Neural progenitor cell (in vitro differentiated cells): ENCODE data around the gene LCAT. TPM values are rescaled to one million over a fixed set of nuclear protein-coding genes. Genes with fewer than 3 reads are reported as not detected.
"Not testable (repeated sequence)": the region's sequence is repeated elsewhere in the genome, so short reads cannot be mapped to it uniquely, and the experiment has no call there.

Experiments
- DNase-seq: peaks from one replicate; pipeline ENCODE4 v3.0.0-alpha.2; 2016; ENCODE audit warnings: low spot score
- H2AFZ ChIP-seq: fragments of 200-600 bp; sonication (generic); replicated peaks from 2 replicates; pipeline ENCODE4 v1.6.1; 2016; ENCODE audit warnings: antibody characterized with exemption
- H3F3A ChIP-seq: fragments of 200-600 bp; sonication (generic); 2 replicates; pipeline ENCODE4 v1.6.1; 2016; ENCODE audit warnings: antibody characterized with exemption, low read depth
- H3K27ac ChIP-seq: fragments of 200-600 bp; sonication (generic); 2 replicates; pipeline ENCODE4 v1.5.1; 2016; ENCODE audit warnings: mild to moderate bottlenecking
- H3K27me3 ChIP-seq: fragments of 200-600 bp; sonication (generic); 2 replicates; pipeline ENCODE4 v1.6.1; 2016; ENCODE audit warnings: mild to moderate bottlenecking, moderate library complexity
- H3K36me3 ChIP-seq: fragments of 200-600 bp; sonication (generic); 2 replicates; pipeline ENCODE4 v1.5.1; 2016
- H3K4me1 ChIP-seq: fragments of 200-600 bp; sonication (generic); 2 replicates; pipeline ENCODE4 v1.6.1; 2016; ENCODE audit warnings: mixed run types
- H3K4me2 ChIP-seq: fragments of 200-600 bp; sonication (generic); 2 replicates; pipeline ENCODE4 v1.6.1; 2016
- H3K4me3 ChIP-seq: fragments of 200-600 bp; sonication (generic); 2 replicates; pipeline ENCODE4 v1.5.1; 2016
- H3K79me2 ChIP-seq: fragments of 200-600 bp; sonication (generic); 2 replicates; pipeline ENCODE4 v1.6.1; 2016; ENCODE audit warnings: low read depth
- H3K9ac ChIP-seq: fragments of 200-600 bp; sonication (generic); 2 replicates; pipeline ENCODE4 v1.6.1; 2016
- H3K9me3 ChIP-seq: fragments of 200-600 bp; sonication (generic); 2 replicates; pipeline ENCODE4 v1.5.1; 2016; ENCODE audit warnings: low read depth
- H4K20me1 ChIP-seq: fragments of 200-600 bp; sonication (generic); 2 replicates; pipeline ENCODE4 v1.6.1; 2016; ENCODE audit warnings: low read depth
- H3K27ac Mint-ChIP-seq: 3 replicates; pipeline ENCODE4 v1.8.0; 2021; ENCODE audit warnings: mixed read lengths
- H3K27me3 Mint-ChIP-seq: 2 replicates; pipeline ENCODE4 v1.8.0; 2022; ENCODE audit warnings: low read depth, mild to moderate bottlenecking, inconsistent platforms, moderate library complexity, mixed read lengths; ENCODE audit not compliant: insufficient read depth
- H3K36me3 Mint-ChIP-seq: 3 replicates; pipeline ENCODE4 v1.8.0; 2021; ENCODE audit warnings: mixed read lengths
- H3K4me1 Mint-ChIP-seq: 3 replicates; pipeline ENCODE4 v1.8.0; 2021; ENCODE audit warnings: mixed read lengths
- H3K4me3 Mint-ChIP-seq: 3 replicates; pipeline ENCODE4 v1.8.0; 2021; ENCODE audit warnings: mild to moderate bottlenecking, moderate library complexity, mixed read lengths
- H3K9me3 Mint-ChIP-seq: 3 replicates; pipeline ENCODE4 v1.8.0; 2020; ENCODE audit warnings: mixed read lengths
- EZH2 ChIP-seq: fragments of 200-600 bp; sonication (generic); IDR thresholded peaks from 2 replicates; pipeline ENCODE4 v1.6.1; 2017; ENCODE audit warnings: antibody characterized with exemption, mild to moderate bottlenecking, moderate library complexity
- EZH2phosphoT487 ChIP-seq: fragments of 200-600 bp; sonication (generic); IDR thresholded peaks from 2 replicates; pipeline ENCODE4 v1.6.1; 2017; ENCODE audit warnings: antibody characterized with exemption
- total RNA-seq: library from RNA; depleted of rRNA; stranded (reverse); fragments of >200 nt; gene quantifications from 2 replicates; pipeline ENCODE4 v1.2.3, GENCODE V29; 2015; ENCODE audit warnings: low replicate concordance
- TF ChIP-seq, protein P1 (sequence below): fragments of 200-600 bp; sonication (generic); IDR thresholded peaks from 2 replicates; pipeline ENCODE4 v1.5.1; 2017; ENCODE audit warnings: antibody characterized with exemption, mild to moderate bottlenecking

Gene LCAT
- total RNA-seq, 1 donor from 2014 or later, result 1.5 TPM

GRCh38 chr16:67976205-67976604, 32.3 kb upstream of the LCAT start:
- Histone ChIP-seq H3K27me3 (no peaks in the 10 kb centered on the region), H3K4me2 (no peak overlapping the region), H3K4me1 (no peaks in the 10 kb centered on the region), H4K20me1 (no peaks in the 10 kb centered on the region), H3F3A (no peaks in the 10 kb centered on the region), H3K4me3 (no peak overlapping the region), H3K27ac (no peak overlapping the region), H3K9ac (no peak overlapping the region), H3K36me3 (no peaks in the 10 kb centered on the region), H3K9me3 (no peaks in the 10 kb centered on the region), H2AFZ (no peak overlapping the region), H3K79me2 (no peaks in the 10 kb centered on the region)
- TF ChIP-seq, protein P1, sequence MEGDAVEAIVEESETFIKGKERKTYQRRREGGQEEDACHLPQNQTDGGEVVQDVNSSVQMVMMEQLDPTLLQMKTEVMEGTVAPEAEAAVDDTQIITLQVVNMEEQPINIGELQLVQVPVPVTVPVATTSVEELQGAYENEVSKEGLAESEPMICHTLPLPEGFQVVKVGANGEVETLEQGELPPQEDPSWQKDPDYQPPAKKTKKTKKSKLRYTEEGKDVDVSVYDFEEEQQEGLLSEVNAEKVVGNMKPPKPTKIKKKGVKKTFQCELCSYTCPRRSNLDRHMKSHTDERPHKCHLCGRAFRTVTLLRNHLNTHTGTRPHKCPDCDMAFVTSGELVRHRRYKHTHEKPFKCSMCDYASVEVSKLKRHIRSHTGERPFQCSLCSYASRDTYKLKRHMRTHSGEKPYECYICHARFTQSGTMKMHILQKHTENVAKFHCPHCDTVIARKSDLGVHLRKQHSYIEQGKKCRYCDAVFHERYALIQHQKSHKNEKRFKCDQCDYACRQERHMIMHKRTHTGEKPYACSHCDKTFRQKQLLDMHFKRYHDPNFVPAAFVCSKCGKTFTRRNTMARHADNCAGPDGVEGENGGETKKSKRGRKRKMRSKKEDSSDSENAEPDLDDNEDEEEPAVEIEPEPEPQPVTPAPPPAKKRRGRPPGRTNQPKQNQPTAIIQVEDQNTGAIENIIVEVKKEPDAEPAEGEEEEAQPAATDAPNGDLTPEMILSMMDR, result no peak
- TF ChIP-seq EZH2 (no peak), EZH2phosphoT487 (no peak)
- Mint-ChIP-seq H3K27ac (peak overlapping the region; percentile 76), H3K4me3 (peak overlapping the region; percentile 30), H3K27me3 (peaks cover 14% of the 10 kb centered on the region), H3K36me3 (no peaks in the 10 kb centered on the region), H3K9me3 (no peaks in the 10 kb centered on the region), H3K4me1 (no peaks in the 10 kb centered on the region)
- DNase-seq, result no peak

GRCh38 chr16:67975321-67976105, 31.6 kb upstream of the LCAT start:
- H3K4me3 ChIP-seq, result no peak overlapping the region
- Mint-ChIP-seq H3K4me1 (no peaks in the 10 kb centered on the region), H3K27me3 (peaks cover 14% of the 10 kb centered on the region), H3K4me3 (peak overlapping the region; percentile 30), H3K36me3 (no peaks in the 10 kb centered on the region), H3K9me3 (no peaks in the 10 kb centered on the region), H3K27ac (no peak overlapping the region)
- TF ChIP-seq EZH2 (no peak), EZH2phosphoT487 (no peak)
- TF ChIP-seq, protein P1, result no peak
- DNase-seq, result no peak
- no peak overlapping the region for H3K4me2 ChIP-seq
- no peak overlapping the region for H3K27ac ChIP-seq
- H3K36me3 ChIP-seq, result no peaks in the 10 kb centered on the region
- no peaks in the 10 kb centered on the region for H4K20me1 ChIP-seq
- no peaks in the 10 kb centered on the region for H3F3A ChIP-seq
- no peaks in the 10 kb centered on the region for H3K4me1 ChIP-seq
- no peak overlapping the region for H3K9ac ChIP-seq
- H3K79me2 ChIP-seq, result no peaks in the 10 kb centered on the region
- no peaks in the 10 kb centered on the region for H3K27me3 ChIP-seq
- H3K9me3 ChIP-seq, result no peaks in the 10 kb centered on the region
- H2AFZ ChIP-seq, result no peak overlapping the region

GRCh38 chr16:67972285-67972684, 28.4 kb upstream of the LCAT start:
- peaks cover 25% of the 10 kb centered on the region for H3K27me3 Mint-ChIP-seq

GRCh38 chr16:67971111-67971510, 27.2 kb upstream of the LCAT start:
- peaks cover 24% of the 10 kb centered on the region for H3F3A ChIP-seq
- H3K4me1 ChIP-seq, result peaks cover 9% of the 10 kb centered on the region
- H2AFZ ChIP-seq, result no peak overlapping the region
- Mint-ChIP-seq H3K27ac (no peak overlapping the region), H3K27me3 (peaks cover 28% of the 10 kb centered on the region), H3K9me3 (no peaks in the 10 kb centered on the region), H3K36me3 (no peaks in the 10 kb centered on the region), H3K4me3 (peak overlapping the region; percentile 10), H3K4me1 (peaks cover 16% of the 10 kb centered on the region)
- H3K79me2 ChIP-seq, result no peaks in the 10 kb centered on the region
- H3K27me3 ChIP-seq, result peaks cover 20% of the 10 kb centered on the region
- no peak overlapping the region for H3K9ac ChIP-seq
- H3K27ac ChIP-seq, result no peak overlapping the region
- H3K4me2 ChIP-seq, result no peak overlapping the region
- DNase-seq, result no peak
- no peak for TF ChIP-seq EZH2
- TF ChIP-seq, protein P1, result no peak
- TF ChIP-seq EZH2phosphoT487, result no peak
- no peak overlapping the region for H3K4me3 ChIP-seq
- H3K36me3 ChIP-seq, result no peaks in the 10 kb centered on the region
- H4K20me1 ChIP-seq, result peaks cover 5% of the 10 kb centered on the region
- no peaks in the 10 kb centered on the region for H3K9me3 ChIP-seq

More at GRCh38 chr16:67972285-67972684, 28.4 kb upstream of the LCAT start:
- peaks cover 19% of the 10 kb centered on the region for H3F3A ChIP-seq
- peaks cover 12% of the 10 kb centered on the region for H3K4me1 Mint-ChIP-seq
- H3K79me2 ChIP-seq, H3K9me3 Mint-ChIP-seq, H3K36me3 Mint-ChIP-seq, H3K4me1 ChIP-seq, H3K9ac ChIP-seq, H3K4me2 ChIP-seq, H4K20me1 ChIP-seq, H3K27ac Mint-ChIP-seq, H3K4me3 Mint-ChIP-seq, DNase-seq, H3K9me3 ChIP-seq, H3K27ac ChIP-seq, H3K36me3 ChIP-seq, H2AFZ ChIP-seq, H3K4me3 ChIP-seq: not testable (repeated sequence)
- H3K27me3 ChIP-seq, result peaks cover 18% of the 10 kb centered on the region
